ENCODE data around the gene SDC4.

SDC4 gene, protein sequence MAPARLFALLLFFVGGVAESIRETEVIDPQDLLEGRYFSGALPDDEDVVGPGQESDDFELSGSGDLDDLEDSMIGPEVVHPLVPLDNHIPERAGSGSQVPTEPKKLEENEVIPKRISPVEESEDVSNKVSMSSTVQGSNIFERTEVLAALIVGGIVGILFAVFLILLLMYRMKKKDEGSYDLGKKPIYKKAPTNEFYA
- 0.96 to 188 (median 2.3) reads per million in 3 experiments for total RNA-seq

DNA sequence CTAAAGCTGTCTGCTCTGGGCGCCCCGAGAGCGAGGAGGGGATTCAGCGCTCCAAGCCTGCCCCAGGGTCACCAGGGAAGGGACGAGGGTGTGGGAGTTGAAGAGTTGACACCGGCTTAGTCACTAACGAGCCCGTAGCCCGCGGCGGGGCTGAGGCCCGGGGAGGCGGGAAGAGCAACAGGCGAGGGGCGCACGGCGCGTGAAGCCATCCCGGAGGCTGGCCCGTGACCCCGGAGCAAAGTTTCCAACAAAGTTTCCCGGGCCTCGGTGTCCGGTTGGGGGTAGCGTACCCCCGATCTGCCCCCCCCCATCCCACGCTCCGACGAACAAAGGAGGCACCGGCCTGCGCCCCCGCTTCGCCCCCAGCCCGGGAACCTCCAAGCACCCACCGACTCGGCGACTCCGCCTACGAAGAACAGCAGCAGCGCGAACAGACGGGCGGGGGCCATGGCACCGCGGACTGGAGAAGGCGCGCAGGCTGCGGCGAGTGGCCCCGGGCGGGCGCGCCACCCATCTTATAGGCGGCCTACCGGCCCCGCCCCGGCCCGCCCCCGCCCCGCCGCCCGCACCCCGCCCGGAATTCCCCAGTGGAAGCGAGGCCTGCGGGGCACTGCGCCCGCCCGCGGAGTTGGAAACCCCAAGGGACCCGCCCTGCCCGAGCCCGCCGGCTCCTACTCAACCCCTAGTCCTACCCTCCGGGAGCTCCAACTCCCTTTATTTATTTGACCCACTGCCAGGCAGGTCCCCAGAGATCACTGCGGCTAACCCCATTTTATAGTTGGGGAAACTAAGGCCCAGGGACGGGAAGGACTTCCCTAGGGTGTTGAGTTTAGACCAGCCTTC, at the start of gene SDC4:
TSS of gene SDC4 (minus strand) at position 489 of the 843 bp plus-strand sequence. CDS start at position 449, 40 bp downstream.
- peak; percentile 43 for DNase-seq

DNA sequence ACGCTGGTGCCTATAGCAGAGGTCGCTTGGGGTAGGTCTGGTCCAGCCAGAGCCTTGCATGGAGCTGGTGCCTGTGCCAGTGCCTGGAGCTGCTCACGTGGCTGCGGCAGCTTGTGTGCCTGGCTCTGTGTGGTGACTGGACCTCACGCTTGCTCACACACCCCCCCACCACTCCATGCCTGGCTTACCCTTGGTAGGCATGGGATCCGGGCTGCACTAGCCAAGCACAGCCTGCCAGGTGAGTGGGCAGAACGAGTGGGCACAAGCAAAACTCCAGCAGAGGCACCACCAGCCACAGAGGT, 46.8 kb upstream of the SDC4 start:
- no peak for DNase-seq

DNA sequence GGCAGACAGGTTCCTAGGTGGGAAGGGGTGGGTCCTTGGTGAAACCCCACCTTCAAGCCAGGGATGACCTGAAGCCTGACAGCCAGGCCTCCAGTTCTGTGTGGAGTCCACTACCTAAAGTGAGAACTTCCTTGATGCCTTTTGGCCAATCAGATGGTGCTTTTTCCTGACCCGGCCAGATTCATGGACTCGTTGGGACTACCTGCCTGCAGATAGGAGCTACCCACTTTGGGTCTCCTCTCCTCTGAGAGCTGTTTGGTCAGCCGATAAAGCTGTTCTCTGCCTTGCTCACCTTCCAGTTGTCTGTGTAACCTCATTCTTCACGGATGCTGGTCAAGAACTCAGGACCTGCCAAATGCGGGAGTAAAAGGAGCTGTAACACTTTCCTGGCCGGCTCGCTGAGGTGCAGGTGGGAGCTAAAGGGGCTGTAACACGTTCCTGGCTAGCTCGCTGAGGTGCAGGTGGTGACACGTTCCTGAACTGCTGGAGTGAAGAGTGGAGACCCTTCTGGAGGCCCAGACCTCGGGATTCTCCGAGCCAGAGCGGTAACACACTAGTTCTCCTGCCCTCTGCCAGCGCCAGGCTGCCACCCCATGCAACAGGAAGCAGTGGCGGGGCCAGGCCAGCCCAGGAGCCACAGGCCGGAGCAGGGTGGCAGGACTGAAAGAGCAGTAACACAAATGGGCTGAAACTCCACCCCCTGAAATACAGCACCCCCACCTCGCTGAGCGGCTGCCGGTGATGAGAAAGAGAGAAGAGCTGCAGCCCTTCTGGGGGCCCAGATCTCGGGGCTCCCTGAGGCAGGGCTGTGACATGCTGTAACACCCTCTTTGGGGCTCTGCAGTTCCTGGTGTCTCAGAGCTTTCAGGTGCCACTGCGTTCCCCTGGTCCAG, 46.2 kb upstream of the SDC4 start:
- DNase-seq = no peak

DNA sequence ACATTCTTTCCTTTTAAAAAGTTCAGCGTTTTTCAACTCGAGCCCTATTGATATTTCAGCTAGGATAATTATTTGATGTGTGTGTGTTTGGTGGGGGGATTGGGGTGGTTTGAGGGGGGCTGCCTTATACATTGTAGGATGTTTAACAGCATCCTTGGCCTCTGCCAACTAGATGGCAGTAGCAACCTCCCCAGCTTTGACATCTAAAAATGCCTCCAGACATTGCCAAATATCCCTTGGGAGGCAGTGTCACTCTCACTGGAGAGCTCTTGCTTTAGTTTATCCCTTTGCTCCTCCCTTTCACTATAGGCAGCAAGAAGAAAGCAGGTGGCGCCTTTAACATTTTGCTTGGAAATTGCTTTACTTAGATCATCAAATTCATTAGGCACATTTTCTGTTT, 44.5 kb upstream of the SDC4 start:
- DNase-seq = no peak

DNA sequence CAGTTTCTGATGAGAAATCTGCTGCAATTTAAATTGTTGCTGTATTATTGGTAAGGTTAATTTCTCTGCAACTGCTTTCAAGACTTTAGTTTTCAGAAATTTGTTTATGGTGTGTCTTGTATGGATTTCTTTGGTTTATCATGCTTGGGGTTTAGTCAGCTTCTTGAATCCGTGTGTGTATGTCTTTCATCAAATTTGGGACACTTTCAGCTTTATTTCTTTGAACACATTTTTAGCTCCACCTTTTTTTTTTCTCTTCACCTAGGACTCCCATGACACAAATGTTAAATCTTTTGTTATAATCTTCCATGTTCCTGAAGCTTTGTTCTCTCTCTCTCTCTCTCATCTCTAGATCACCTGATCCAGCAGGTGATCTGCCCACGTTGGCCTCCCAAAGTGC, 43.3 kb upstream of the SDC4 start:
- DNase-seq = no peak

DNA sequence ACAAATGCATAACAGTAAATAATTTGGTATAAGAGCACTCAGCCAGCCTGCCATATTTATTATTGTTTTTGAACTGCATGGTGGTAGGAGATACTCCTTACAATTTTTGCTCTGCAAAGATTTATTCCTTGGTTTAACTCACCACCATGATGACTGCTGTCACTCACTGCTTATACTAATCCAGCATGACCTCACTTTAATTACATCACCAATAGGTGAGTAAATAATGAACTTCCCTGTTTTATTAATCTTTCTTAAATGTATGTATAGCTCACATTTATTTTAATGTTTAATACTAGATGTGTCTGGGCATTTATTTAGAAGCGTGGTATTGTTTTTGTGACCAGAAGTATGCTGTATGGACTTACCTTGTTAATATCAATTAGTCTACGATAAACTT, 42.7 kb upstream of the SDC4 start:
- DNase-seq = no peak

DNA sequence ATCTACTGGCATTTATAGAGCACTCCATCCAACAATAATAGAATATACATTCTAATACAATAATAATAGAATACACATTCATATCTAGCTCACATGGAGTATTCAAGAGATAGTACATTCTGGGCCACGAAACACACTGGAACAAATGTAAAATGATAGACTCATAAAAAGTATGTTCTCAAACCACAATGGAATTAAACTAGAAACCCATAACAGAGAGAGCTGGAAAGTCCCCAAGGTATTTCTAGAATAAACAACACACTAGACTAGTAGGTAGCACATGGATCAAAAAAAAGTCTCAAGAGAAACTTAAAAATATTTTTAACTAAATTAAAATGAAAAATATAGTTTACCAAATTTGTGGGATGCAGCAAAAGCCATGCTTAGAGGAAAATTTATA, 39.0 kb upstream of the SDC4 start:
- DNase-seq = no peak

DNA sequence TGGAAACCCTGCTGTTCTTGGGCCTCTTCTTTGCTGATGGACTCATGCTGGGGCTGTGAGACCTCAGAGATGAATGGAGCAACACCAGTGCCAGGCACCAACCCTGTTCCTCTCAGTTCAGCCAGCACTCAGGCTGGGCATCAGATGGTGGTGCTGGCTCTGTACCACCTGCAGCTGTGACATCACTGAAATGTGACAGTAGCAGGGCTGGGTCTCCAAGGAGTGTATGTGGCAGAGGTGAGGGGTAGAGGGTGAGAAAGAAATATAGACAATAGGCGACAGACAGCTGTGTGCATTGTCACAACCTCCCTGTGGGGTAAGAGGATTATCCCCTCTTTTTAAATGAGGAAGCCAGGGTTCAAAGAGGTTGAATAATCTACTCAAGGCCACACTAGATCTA, 30.0 kb upstream of the SDC4 start, which contains the start of gene TP53TG5:
TSS of gene TP53TG5 (minus strand) at position 135 of the 400 bp plus-strand sequence. CDS start at position 46, 89 bp downstream.
- DNase-seq = no peak

DNA sequence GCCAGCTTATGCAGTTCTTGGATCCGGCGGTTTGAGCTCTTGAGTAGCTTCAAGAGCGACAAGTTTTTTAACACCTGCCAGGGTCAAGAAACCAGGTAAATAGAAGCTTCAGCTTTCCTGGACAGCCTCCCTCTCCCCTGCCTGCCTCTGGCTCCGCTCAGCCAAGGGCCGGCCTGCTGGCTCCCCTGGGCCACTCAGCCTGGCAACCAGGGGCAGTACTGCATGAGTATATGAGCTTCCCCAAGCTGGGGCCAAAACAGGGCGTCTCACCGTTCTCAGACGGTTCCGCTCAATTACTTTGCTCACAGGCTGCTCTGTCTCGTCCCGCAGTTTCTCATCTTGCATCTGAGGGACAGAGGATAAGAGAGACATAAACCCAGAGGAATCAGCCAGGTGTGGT, 29.0 kb upstream of the SDC4 start:
- no peak for DNase-seq

DNA sequence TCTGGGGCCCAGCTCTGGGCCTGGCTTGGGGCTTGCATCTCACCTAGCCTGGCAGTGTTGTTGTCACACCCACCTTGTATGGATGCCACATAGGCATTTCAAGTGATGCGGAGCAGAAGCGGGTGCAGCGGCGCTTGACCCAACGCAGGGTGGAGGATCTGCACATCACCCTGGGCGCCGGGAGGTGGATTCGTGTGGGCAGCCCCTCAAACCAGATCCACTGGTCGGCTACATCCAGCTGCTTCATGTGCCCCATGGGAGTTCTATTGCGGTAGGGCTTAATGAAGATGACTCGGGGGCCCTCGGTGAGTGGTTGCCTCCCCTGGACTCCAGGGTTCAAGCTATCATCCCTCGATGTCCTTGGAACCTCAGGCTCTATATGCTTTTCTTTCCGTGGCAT, 26.7 kb upstream of the SDC4 start:
- no peak for DNase-seq

DNA sequence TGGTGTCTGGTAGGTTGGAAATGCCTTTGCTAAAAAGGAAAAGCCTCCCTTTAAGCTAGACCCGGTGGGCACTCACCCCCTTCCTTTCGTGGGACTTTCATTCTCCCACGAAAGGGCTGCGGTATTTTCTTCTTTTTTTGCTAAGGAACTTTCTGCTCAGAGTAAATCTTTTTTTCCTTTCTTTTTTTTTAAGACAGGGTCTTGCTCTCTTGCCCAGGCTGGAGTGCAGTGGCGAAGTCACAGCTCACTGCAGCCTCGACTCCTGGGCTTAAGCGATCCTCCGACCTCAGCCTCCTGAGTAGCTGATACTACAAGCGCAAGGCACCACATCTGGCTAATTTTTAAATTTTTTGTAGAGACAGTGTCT, 25.9 kb upstream of the SDC4 start:
- DNase-seq = no peak

DNA sequence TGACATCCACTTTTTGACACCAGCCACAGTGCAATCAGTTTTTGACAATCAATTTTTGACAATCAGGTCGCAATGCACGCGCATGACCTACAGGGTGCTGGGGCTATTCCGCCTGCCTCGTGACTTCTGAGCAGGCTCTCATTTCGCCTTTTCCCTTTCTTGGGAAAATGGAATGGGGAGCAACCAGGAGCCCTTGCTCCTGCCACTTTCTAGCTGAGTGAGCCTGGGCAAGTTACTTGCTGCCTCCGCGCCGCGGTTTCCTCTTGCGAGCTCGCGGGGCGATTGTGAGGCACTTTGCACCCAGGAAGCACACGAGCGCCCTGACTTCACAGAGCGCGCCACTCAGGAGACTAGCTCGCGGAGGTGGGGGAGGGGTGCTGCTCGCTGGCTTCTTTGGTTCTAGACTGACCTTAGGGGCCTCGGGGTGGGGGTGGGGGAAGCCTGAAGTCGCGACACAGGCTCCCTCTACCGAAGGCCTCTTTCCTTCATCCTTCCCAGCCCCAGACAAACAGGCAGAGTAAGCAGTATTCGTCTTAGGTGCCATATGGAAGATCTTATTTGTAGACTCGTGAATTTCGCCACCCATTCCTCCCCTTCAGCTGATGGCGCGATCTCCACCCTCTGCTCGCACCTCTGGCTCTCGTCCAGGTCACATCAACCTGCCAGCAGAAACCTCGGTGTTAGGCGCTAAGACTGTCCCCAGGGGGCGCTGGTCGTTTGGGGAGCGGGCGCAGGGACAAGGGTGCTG, 25.3 kb upstream of the SDC4 start:
- DNase-seq = peak; percentile 85

DNA sequence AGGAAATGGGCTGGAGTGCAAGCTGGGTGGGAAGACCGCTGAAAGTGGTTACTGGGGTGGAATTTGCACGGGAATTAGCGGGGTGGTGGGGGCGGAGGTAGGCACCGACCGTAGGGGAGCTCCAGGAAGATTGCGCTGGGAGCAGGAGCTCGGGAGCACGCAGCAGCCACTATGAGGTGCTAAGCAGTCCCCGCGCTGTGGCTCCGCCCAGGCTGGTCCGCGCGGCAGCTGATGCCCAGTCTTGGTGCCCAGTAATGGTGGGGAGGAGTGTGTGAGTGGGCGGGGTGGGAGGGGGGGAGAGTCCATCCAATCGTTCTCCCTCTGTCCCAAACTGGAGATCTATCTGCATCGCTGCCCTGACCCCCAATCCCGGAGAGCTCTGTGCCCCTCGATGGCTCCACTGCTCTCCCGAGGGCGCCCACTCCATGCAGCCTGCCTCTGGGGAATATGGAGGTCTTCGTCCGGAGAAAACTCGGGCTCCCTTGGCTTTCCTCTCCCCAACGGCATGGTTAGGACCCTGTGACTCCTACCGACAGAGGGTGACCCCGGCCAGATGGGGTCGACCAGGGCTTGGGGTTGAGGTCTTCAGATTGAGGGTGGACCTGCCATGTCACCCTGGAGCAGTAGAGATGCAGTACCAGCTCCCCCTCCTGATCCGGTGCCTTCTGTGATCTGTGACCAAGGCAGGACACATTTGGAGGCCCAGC, 24.6 kb upstream of the SDC4 start:
- no peak for DNase-seq

DNA sequence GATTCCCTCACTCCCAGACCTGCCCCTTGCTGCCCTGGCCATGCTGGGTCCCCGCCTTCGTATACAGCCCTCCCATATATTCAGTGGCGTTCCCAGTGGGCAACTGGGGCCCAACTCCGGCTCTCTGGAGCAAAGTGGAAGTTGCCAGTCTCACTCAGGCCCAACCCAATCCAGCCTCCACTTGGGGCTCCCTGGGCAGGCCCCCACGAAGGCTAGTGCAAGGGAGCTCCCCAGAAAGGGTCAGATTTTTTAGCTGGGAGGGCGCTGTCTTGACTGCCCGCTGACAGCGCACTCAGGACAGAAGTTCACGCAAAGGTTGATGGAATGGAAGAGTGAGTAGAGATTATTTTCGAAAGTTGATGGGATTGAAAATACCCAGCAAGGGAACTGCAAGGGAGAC, 24.0 kb upstream of the SDC4 start:
- DNase-seq = no peak

DNA sequence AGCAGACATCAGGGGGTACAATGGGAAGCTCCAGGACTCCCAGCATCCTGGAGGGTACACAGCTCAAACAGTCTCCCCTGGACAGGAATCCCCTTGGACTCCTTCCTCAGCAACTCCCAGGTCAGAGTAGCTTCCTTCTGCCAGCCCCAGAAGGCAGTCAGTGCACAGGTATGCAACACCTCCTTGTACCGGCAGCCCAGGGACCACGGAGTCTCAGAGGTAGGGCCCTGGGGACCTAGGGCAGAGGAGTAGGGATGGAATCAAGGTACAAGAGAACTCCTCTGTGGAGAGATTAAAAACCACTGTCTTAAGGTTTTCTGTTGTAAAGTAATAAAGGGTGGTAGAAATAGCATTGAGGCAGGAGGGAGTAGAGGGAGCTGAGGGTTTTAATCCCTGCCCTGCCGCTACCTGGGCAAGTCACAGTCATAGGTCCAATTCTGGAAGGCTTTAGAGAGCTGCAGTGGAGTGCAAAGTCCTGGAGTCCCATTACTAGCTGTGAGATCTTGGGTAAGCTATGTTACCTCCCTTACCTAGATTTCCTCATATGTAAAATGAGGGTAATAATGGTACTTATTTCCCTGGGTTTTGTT, 22.4 kb upstream of the SDC4 start:
- DNase-seq = no peak

DNA sequence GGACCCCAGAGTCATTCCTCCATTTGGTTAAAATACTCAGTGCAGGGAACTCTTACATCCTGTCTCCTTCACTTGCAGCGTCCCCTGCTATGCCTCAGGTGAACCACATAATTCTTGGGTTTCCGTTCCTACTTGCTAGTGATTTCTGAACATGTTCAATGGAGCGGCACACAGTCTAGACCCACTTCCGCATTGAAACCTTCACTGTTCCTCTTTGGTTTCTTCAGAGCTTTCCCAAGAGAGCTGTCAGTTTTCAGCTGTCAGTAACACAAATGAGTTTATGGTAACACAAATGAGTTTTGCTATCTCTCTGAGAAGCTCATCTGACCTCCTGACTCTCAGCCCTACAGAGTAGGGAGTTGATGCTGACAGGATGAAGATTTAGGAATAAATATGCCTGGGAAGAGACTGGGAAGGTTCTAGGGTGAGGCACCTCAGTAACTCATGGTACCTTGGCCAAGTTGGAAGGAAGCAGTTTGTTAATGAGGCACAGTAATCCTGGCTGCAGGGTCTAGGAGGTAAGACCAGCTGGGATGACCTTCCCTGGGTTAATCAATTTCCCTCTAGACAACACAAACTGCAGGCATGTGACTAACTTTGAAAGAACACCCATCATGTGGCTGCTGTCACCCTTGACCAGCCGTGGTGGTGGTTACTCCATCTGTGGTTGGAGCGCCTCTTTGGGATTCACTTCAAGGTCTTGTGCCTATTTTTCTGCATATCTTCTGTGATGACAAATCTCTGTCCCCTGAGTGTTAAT, 20.2 kb upstream of the SDC4 start:
- DNase-seq = peak; percentile 64

DNA sequence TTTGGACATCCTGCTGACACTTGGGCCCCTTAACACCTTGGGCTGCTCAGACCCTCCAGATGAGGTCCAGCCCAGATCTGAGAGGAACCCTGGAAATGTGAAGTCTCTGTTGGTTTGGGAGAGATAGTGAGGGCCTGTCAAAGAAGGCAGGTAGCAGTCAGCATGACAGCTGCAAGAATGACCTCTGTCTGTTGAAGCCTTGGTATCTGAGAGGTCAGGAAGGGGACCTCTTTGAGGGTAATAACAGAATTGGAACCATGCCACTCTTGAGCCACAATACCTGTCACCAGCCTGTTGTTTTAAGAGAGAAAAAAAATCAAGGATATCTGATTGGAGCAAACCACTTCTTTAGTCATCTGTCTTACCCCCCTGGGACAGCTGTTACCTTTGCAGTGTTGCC, 18.9 kb upstream of the SDC4 start:
- no peak for DNase-seq

DNA sequence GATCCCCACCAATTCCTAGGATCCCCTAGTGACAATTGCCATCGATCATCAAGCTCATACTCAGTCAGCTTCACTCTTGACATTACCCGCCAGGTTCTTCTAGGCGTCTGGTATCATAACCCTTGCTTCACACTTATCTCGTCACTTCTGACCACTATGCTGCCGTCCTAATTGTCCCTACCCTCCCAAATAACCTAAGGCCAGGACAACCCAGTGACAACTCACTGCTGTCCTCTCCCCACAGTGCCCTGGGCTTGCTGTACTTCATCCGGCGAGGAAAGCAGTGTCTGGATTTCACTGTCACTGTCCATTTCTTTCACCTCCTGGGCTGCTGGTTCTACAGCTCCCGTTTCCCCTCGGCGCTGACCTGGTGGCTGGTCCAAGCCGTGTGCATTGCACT, 18.4 kb upstream of the SDC4 start:
- DNase-seq = no peak

DNA sequence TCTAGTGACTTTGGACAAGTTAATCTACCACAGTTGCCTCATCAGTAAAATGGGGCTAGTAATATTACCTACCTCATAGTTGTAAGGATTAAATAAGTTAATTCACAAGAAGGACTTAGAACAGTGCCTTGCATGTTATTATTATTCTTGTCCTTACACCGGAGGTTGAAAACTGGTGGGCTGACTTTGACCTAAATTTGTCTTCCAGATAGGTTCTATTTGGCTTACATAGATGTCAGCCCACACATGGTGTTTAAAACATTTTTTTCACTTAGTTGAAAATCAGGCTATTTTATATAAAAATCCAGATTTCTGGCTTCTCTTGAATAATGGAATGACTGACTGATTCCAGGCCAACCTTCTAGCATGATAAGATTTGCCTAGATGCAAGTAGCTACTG, 18.0 kb upstream of the SDC4 start:
- no peak for DNase-seq

DNA sequence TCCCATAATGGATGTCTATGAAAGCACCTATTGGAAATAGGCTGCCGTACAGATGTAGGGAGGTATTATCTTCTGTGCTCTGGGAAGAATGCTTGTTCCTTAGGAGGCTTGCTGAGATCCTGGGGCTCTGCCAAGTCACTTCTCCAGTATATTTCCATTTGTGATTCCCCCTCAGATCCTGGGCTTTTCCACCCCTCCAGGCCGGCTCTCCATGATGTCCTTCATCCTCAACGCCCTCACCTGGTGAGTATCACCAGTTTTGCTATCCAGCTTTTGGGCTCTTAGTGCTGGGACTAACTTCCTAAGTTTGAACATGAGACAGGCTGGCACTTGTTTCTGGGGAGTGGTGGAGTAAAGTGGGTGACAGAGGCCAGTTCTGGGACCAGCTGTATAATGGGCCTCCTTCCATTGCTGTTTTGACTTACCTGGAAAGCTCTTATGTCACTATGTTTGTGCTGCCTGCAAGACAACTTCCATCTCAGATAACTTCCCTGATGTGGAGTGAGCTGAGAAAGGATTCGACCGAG, 17.3 kb upstream of the SDC4 start:
- DNase-seq = no peak
